K562 (cell line): Measurements from ENCODE around the gene PCYT1A. TPM values are rescaled to one million over a fixed set of nuclear protein-coding genes. Genes with fewer than 3 reads are reported as not detected.

Source experiments
- ATF2 ChIP-seq: sonication (generic); formaldehyde crosslinking; IDR thresholded peaks from 2 replicates; pipeline ENCODE4 v1.8.1; 2022; ENCODE audit warnings: missing genetic modification reagents
- BDP1 ChIP-seq: IDR thresholded peaks from 3 replicates; pipeline ENCODE4 v1.6.1; 2011; ENCODE audit not compliant: insufficient read length, insufficient read depth
- C11orf30 ChIP-seq: fragments of 450-650 bp; IDR thresholded peaks from 2 replicates; pipeline ENCODE4 v1.6.1; 2016; ENCODE audit warnings: low read depth, mild to moderate bottlenecking
- CHCHD3 ChIP-seq: fragments of 250-450 bp; sonication (Bioruptor Pico); IDR thresholded peaks from 2 replicates; pipeline ENCODE4 v2.1.2; 2022; ENCODE audit warnings: mild to moderate bottlenecking
- COPS2 ChIP-seq: fragments of 450-650 bp; conservative IDR thresholded peaks from 2 replicates; pipeline ENCODE4 v1.6.1; 2016; ENCODE audit warnings: mild to moderate bottlenecking, moderate library complexity
- DEAF1 ChIP-seq: fragments of 450-650 bp; formaldehyde crosslinking; IDR thresholded peaks from 2 replicates; pipeline ENCODE4 v1.4.0; 2020; ENCODE audit warnings: mild to moderate bottlenecking, moderate library complexity
- JUND ChIP-seq, 2 experiments: IDR thresholded peaks; 2 replicates in 1 of 2; 3 replicates in 1 of 2; pipeline ENCODE4 v1.6.1; 2011; ENCODE audit warnings: borderline replicate concordance in 2 of 2, low read depth in 2 of 2, low read length in 2 of 2, improper control_type of control experiment in 1 of 2, missing biosample characterization in 1 of 2, missing genetic modification characterization in 1 of 2, missing genetic modification reagents in 1 of 2
- KHSRP ChIP-seq: fragments of 450-650 bp; IDR thresholded peaks from 2 replicates; pipeline ENCODE4 v1.6.1; 2017
- MYBL2 ChIP-seq, 2 experiments: fragments of 450-650 bp in 1 of 2; sonication (generic) in 1 of 2; formaldehyde crosslinking in 1 of 2; IDR thresholded peaks; 2 replicates each; pipeline versions ENCODE4 v1.6.1 to v1.8.1; 2017 to 2022; ENCODE audit warnings: borderline replicate concordance in 1 of 2, inconsistent platforms in 1 of 2, low read depth in 1 of 2, mild to moderate bottlenecking in 1 of 2, missing genetic modification reagents in 1 of 2, moderate library complexity in 1 of 2
- PCBP2 ChIP-seq: fragments of 200-400 bp; formaldehyde crosslinking; IDR thresholded peaks from 2 replicates; pipeline ENCODE4 v1.6.1; 2018; ENCODE audit warnings: low read length, low read depth, mild to moderate bottlenecking, moderate library complexity; ENCODE audit not compliant: poor library complexity, severe bottlenecking
- PHF21A ChIP-seq: fragments of 450-650 bp; IDR thresholded peaks from 2 replicates; pipeline ENCODE4 v1.6.1; 2017; ENCODE audit warnings: low read depth, borderline replicate concordance
- PURB ChIP-seq: sonication (generic); formaldehyde crosslinking; IDR thresholded peaks from 2 replicates; pipeline ENCODE4 v1.9.0; 2021; ENCODE audit warnings: low read depth, mild to moderate bottlenecking, missing genetic modification reagents
- RBM17 ChIP-seq: fragments of 200-400 bp; formaldehyde crosslinking; IDR thresholded peaks from 2 replicates; pipeline ENCODE4 v1.6.1; 2017; ENCODE audit warnings: low read depth, mild to moderate bottlenecking, low read length, borderline replicate concordance
- SFPQ ChIP-seq: fragments of 200-400 bp; formaldehyde crosslinking; IDR thresholded peaks from 2 replicates; pipeline ENCODE4 v1.6.1; 2017; ENCODE audit warnings: mild to moderate bottlenecking, low read depth, low read length, moderate library complexity
- TCFL5 ChIP-seq: fragments of 250-450 bp; sonication (Bioruptor Pico); conservative IDR thresholded peaks from 2 replicates; pipeline ENCODE4 v1.6.1; 2021; ENCODE audit warnings: mild to moderate bottlenecking, moderate library complexity, matching md5 sums
- ZNF134 ChIP-seq: fragments of 250-450 bp; sonication (Bioruptor Pico); conservative IDR thresholded peaks from 2 replicates; pipeline ENCODE4 v1.4.0; 2020
- polyA plus RNA-seq, 8 experiments: library from polyadenylated mRNA; depleted of rRNA in 4 of 8; stranded (reverse) in 5 of 8; unstranded in 3 of 8; fragments of >200 nt; fragmentation: Nextera tagmentation in 2 of 8; fragmentation: Illumina TruSeq in 1 of 8; extraction: Ambion mirVana in 2 of 8; extraction: Trizol in 1 of 8; gene quantifications; 2 replicates each; pipeline versions ENCODE4 v1.2.1 to v1.2.3, GENCODE V29; 2011 to 2014; ENCODE audit warnings: inconsistent platforms in 1 of 8, missing spikeins in 1 of 8
- total RNA-seq, 7 experiments: library from RNA; depleted of rRNA in 6 of 7; stranded (reverse); fragments of >200 nt in 6 of 7; fragmentation: Illumina TruSeq in 2 of 7; extraction: Trizol in 2 of 7; gene quantifications; 2 replicates each; pipeline versions ENCODE4 v1.2.1 to v1.2.3, GENCODE V29; 2011 to 2021; ENCODE audit warnings: low replicate concordance in 1 of 7
- TF ChIP-seq, protein P1 (sequence below): fragments of 450-650 bp; IDR thresholded peaks from one replicate; pipeline ENCODE4 v1.6.1; 2018; ENCODE audit warnings: mild to moderate bottlenecking, moderate library complexity; ENCODE audit not compliant: partially characterized antibody
- TF ChIP-seq, protein P2 (sequence below): fragments of 450-650 bp; IDR thresholded peaks from 2 replicates; pipeline ENCODE4 v1.7.0; 2016; ENCODE audit warnings: borderline replicate concordance

PCYT1A gene
- total and polyA plus RNA-seq, 9 of the 15 experiments (the other 6 are each of a cell fraction or from before 2014, with no cell fraction given), result 13.4 to 62.8 (median 49.4) TPM

GRCh38 chr3:196317687-196318467 is 30.4 kb upstream of the PCYT1A start, which contains the start of gene DYNLT2B (continued):
- TF ChIP-seq DEAF1 (no peak), COPS2 (no peak), BDP1 (no peak), PCBP2 (no peak), RBM17 (no peak), JUND (IDR thresholded peaks at IDR 0.05; ENCODE audit: borderline replicate concordance, low read depth, low read length) (peak; percentile 1; the same call in 1 of the 2 replicates), JUND (tag; IDR thresholded peaks at IDR 0.05; ENCODE audit: borderline replicate concordance, low read depth, low read length) (no peak), CHCHD3 (no peak), TCFL5 (no peak), PURB (CRISPR knock-in tag) (no peak), PHF21A (no peak), SFPQ (no peak), ZNF134 (CRISPR knock-in tag) (no peak), C11orf30 (peak; percentile 58), KHSRP (no peak), ATF2 (no peak), MYBL2 (IDR thresholded peaks at IDR 0.05; ENCODE audit: low read depth) (no peak), MYBL2 (CRISPR knock-in tag; IDR thresholded peaks at IDR 0.05; ENCODE audit: borderline replicate concordance) (no peak)
- TF ChIP-seq, protein P1, sequence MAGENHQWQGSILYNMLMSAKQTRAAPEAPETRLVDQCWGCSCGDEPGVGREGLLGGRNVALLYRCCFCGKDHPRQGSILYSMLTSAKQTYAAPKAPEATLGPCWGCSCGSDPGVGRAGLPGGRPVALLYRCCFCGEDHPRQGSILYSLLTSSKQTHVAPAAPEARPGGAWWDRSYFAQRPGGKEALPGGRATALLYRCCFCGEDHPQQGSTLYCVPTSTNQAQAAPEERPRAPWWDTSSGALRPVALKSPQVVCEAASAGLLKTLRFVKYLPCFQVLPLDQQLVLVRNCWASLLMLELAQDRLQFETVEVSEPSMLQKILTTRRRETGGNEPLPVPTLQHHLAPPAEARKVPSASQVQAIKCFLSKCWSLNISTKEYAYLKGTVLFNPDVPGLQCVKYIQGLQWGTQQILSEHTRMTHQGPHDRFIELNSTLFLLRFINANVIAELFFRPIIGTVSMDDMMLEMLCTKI, result no peak
- TF ChIP-seq, protein P2, sequence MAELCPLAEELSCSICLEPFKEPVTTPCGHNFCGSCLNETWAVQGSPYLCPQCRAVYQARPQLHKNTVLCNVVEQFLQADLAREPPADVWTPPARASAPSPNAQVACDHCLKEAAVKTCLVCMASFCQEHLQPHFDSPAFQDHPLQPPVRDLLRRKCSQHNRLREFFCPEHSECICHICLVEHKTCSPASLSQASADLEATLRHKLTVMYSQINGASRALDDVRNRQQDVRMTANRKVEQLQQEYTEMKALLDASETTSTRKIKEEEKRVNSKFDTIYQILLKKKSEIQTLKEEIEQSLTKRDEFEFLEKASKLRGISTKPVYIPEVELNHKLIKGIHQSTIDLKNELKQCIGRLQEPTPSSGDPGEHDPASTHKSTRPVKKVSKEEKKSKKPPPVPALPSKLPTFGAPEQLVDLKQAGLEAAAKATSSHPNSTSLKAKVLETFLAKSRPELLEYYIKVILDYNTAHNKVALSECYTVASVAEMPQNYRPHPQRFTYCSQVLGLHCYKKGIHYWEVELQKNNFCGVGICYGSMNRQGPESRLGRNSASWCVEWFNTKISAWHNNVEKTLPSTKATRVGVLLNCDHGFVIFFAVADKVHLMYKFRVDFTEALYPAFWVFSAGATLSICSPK, result no peak
